B cell (primary cell): ENCODE data around the gene IPO8. TPM values are rescaled to one million over a fixed set of nuclear protein-coding genes. Genes with fewer than 3 reads are reported as not detected.

Experiments used
- ATAC-seq: fragments of 200-7000 bp; cut with Tn5 transposase; one replicate; pipeline ENCODE4 v1.10.0; 2021; ENCODE audit warnings: low read depth, mild to moderate bottlenecking, moderate number of reproducible peaks, moderate library complexity
- CTCF ChIA-PET: fragments of 350-600 bp; sonication (Branson Sonifier 250); formaldehyde crosslinking; loops from one replicate; lab custom pipeline; 2021; ENCODE audit warnings: antibody characterized with exemption, inconsistent platforms; lab: Charles Lee
- POLR2A ChIA-PET: fragments of 350-600 bp; sonication (Branson Sonifier 250); formaldehyde crosslinking; loops from one replicate; lab custom pipeline; 2021; ENCODE audit warnings: antibody characterized with exemption; lab: Charles Lee
- DNase-seq: peaks from one replicate; pipeline ENCODE4 v3.0.0; 2013
- H2AFZ ChIP-seq: 2 replicates; pipeline ENCODE4 v1.6.1; 2012; ENCODE audit warnings: mild to moderate bottlenecking, low read depth, low read length; ENCODE audit not compliant: insufficient read depth, poor library complexity, severe bottlenecking
- H3K27ac ChIP-seq, 2 donors: 1 replicate in 1 of 2; 2 replicates in 1 of 2; pipeline ENCODE4 v1.5.1; 2012 to 2013; ENCODE audit warnings: low read length in 2 of 2, mild to moderate bottlenecking in 2 of 2, moderate library complexity in 1 of 2
- H3K27me3 ChIP-seq, 4 experiments: fragments of 200-600 bp in 1 of 4; sonication (generic) in 1 of 4; replicated peaks in 1 of 4; 1 replicate in 2 of 4; 2 replicates in 2 of 4; pipeline versions ENCODE4 v1.6.1 to v1.7.0; 2013 to 2016; ENCODE audit warnings: low read length in 3 of 4, mild to moderate bottlenecking in 2 of 4, mixed read lengths in 1 of 4, moderate library complexity in 1 of 4; ENCODE audit not compliant: insufficient read depth in 4 of 4, control insufficient read depth in 3 of 4; ENCODE audit errors: control extremely low read depth in 1 of 4
- H3K36me3 ChIP-seq, 2 experiments: replicated peaks in 1 of 2; 1 replicate in 1 of 2; 2 replicates in 1 of 2; pipeline versions ENCODE4 v1.6.1 to v1.7.1; 2013; ENCODE audit warnings: low read length in 1 of 2; ENCODE audit not compliant: insufficient read depth in 2 of 2, control insufficient read depth in 1 of 2; ENCODE audit errors: control extremely low read depth in 1 of 2, extremely low read depth in 1 of 2
- H3K4me1 ChIP-seq, 2 donors: fragments of 200-600 bp in 1 of 2; sonication (generic) in 1 of 2; 1 replicate in 1 of 2; 2 replicates in 1 of 2; pipeline versions ENCODE4 v1.5.1 to v1.6.1; 2013 to 2017; ENCODE audit warnings: low read length in 2 of 2; ENCODE audit not compliant: control insufficient read depth in 2 of 2, insufficient read depth in 2 of 2
- H3K4me2 ChIP-seq: replicated peaks from 2 replicates; pipeline ENCODE3; 2012; ENCODE audit warnings: mild to moderate bottlenecking, low read depth, low read length; ENCODE audit not compliant: poor library complexity, severe bottlenecking
- H3K4me3 ChIP-seq, 5 experiments: fragments of 200-600 bp in 1 of 5; sonication (generic) in 1 of 5; 1 replicate in 3 of 5; 2 replicates in 2 of 5; pipeline versions ENCODE4 v1.5.1 to v1.7.0; 2011 to 2016; ENCODE audit warnings: low read length in 4 of 5, mild to moderate bottlenecking in 4 of 5, low read depth in 2 of 5, control low read depth in 1 of 5, moderate library complexity in 1 of 5; ENCODE audit not compliant: insufficient read depth in 1 of 5; ENCODE audit errors: control extremely low read depth in 1 of 5, extremely low read depth in 1 of 5
- H3K79me2 ChIP-seq: fragments of 200-600 bp; sonication (generic); one replicate; pipeline ENCODE4 v1.6.0; 2016; ENCODE audit warnings: low read length; ENCODE audit not compliant: control insufficient read depth, insufficient read depth
- H3K9ac ChIP-seq: fragments of 200-600 bp; sonication (generic); 2 replicates; pipeline ENCODE4 v1.6.1; 2017; ENCODE audit warnings: mild to moderate bottlenecking, low read length, moderate library complexity
- H3K9me3 ChIP-seq, 3 donors: one replicate each; pipeline versions ENCODE4 v1.6.1 to v1.7.1; 2013; ENCODE audit warnings: low read length in 2 of 3; ENCODE audit not compliant: control insufficient read depth in 2 of 3, insufficient read depth in 1 of 3; ENCODE audit errors: control extremely low read depth in 1 of 3
- H4K20me1 ChIP-seq: 2 replicates; pipeline ENCODE4 v1.6.0; 2012; ENCODE audit warnings: mild to moderate bottlenecking, low read length; ENCODE audit not compliant: insufficient read depth, control insufficient read depth, poor library complexity, severe bottlenecking
- H3K27ac Mint-ChIP-seq: one replicate; pipeline ENCODE4 v1.8.0; 2021; ENCODE audit warnings: mixed read lengths
- H3K27me3 Mint-ChIP-seq: one replicate; pipeline ENCODE4 v1.8.0; 2021; ENCODE audit warnings: mixed read lengths
- H3K4me1 Mint-ChIP-seq: one replicate; pipeline ENCODE4 v1.8.0; 2021; ENCODE audit warnings: mixed read lengths
- H3K4me3 Mint-ChIP-seq: one replicate; pipeline ENCODE4 v1.8.0; 2021; ENCODE audit warnings: mixed read lengths
- H3K9me3 Mint-ChIP-seq: one replicate; pipeline ENCODE4 v1.8.0; 2022; ENCODE audit warnings: mixed read lengths; ENCODE audit not compliant: insufficient read depth
- CTCF ChIP-seq: fragments of 200-600 bp; IDR thresholded peaks from one replicate; pipeline ENCODE4 v1.8.0; 2022; ENCODE audit warnings: antibody characterized with exemption, mild to moderate bottlenecking
- EZH2 ChIP-seq: IDR thresholded peaks from 2 replicates; pipeline ENCODE4 v1.6.1; 2012; ENCODE audit warnings: borderline replicate concordance, low read depth, mild to moderate bottlenecking, moderate library complexity, low read length; ENCODE audit not compliant: insufficient read depth, poor library complexity, severe bottlenecking
- WGBS: methylation state at CpG from one replicate; pipeline ENCODE4 v1.1.5; 2013; ENCODE audit warnings: missing lambda C conversion rate; ENCODE audit not compliant: insufficient coverage; 5-methylcytosine and 5-hydroxymethylcytosine counted together
- intact Hi-C: fragments of 100-400 bp; cut with micrococcal nuclease; formaldehyde crosslinking; loops from one replicate; pipeline ENCODE4 v1.10.0; 2022
- polyA plus RNA-seq: library from polyadenylated mRNA; depleted of rRNA; stranded (reverse); fragments of >200 nt; gene quantifications from 2 replicates; pipeline ENCODE4 v1.2.3, GENCODE V29; 2012
- total RNA-seq, 2 donors: library from RNA; stranded (reverse); fragments of 120-200 nt in 1 of 2; gene quantifications; 1 replicate in 1 of 2; 2 replicates in 1 of 2; pipeline versions ENCODE4 v1.2.3 to v1.2.4, GENCODE V29; 2013 to 2022

IPO8 gene
- total and polyA plus RNA-seq, 2 donors (not counting 1 experiment from before 2014, with no cell fraction given): 7.5 to 58.1 TPM

- Histone ChIP-seq H3K4me2 (no peak overlapping the region), H3K4me1 (no peaks in the 10 kb centered on the region), H3K9ac (no peak overlapping the region), H3K4me3 (no peak overlapping the region), H3K27ac (no peak overlapping the region), H4K20me1 (no peaks in the 10 kb centered on the region), H3K36me3 (peaks cover 4 to 67% of the 10 kb centered on the region in 2 experiments), H3K79me2 (no peaks in the 10 kb centered on the region), H2AFZ (no peak overlapping the region), H3K27me3 (no peaks in the 10 kb centered on the region), H3K9me3 (no peaks in the 10 kb centered on the region)
- no peaks in the 10 kb centered on the region for H3K27me3 Mint-ChIP-seq
- TF ChIP-seq CTCF (no peak), EZH2 (no peak)
- ATAC-seq (no peak), DNase-seq (no peak)
- CTCF ChIA-PET: no interaction called here
- H3K9me3 Mint-ChIP-seq: no peaks in the 10 kb centered on the region
- 97% methylated on average over 5 of the region's 6 CpGs for WGBS
- no peak overlapping the region for H3K27ac Mint-ChIP-seq
- POLR2A ChIA-PET: interaction anchor here (0.6 kb wide), 1 partner anchor 68 kb away, joined by 3 read pairs; no protein-coding TSS in a partner anchor
- H3K4me3 Mint-ChIP-seq: no peak overlapping the region
- intact Hi-C loops: no loop called here
- no peaks in the 10 kb centered on the region for H3K4me1 Mint-ChIP-seq
These were observed 63.9 kb downstream of the IPO8 start for GRCh38 chr12:30631740-30632139.

GRCh38 chr12:30630979-30631285, 64.7 kb downstream of the IPO8 start:
- TF ChIP-seq EZH2 (no peak), CTCF (no peak)
- ChIA-PET POLR2A (no interaction called here), CTCF (no interaction called here)
- no peaks in the 10 kb centered on the region for H3K9me3 Mint-ChIP-seq
- Histone ChIP-seq H3K9me3 (no peaks in the 10 kb centered on the region), H3K27ac (no peak overlapping the region), H4K20me1 (no peaks in the 10 kb centered on the region), H3K36me3 (peaks cover 1 to 59% of the 10 kb centered on the region in 2 experiments), H2AFZ (no peak overlapping the region), H3K4me1 (no peaks in the 10 kb centered on the region), H3K4me3 (no peak overlapping the region), H3K27me3 (no peaks in the 10 kb centered on the region), H3K79me2 (no peaks in the 10 kb centered on the region), H3K9ac (no peak overlapping the region), H3K4me2 (no peak overlapping the region)
- intact Hi-C loops: no loop called here
- H3K27me3 Mint-ChIP-seq: no peaks in the 10 kb centered on the region
- no peaks in the 10 kb centered on the region for H3K4me1 Mint-ChIP-seq
- DNase-seq (no peak), ATAC-seq (no peak)
- H3K4me3 Mint-ChIP-seq: no peak overlapping the region
- WGBS: 81% methylated on average over 3 of the region's 3 CpGs
- H3K27ac Mint-ChIP-seq: no peak overlapping the region
